Measurements from ENCODE around the gene GMDS. TPM values are rescaled to one million over a fixed set of nuclear protein-coding genes. Genes with fewer than 3 reads are reported as not detected.

Gene GMDS
- total RNA-seq, 2 experiments from 2014 or later = 13.9 to 16.4 TPM

- intact Hi-C loops (cut with DNase I, micrococcal nuclease) = loop anchor here (5.0 to 10.0 kb wide), 3 partner anchors 436 to 846 kb away; no protein-coding TSS in a partner anchor
- Mint-ChIP-seq H3K27ac (no peak overlapping the region), H3K27me3 (peaks cover 82% of the 10 kb centered on the region), H3K9me3 (no peaks in the 10 kb centered on the region), H3K4me3 (no peak overlapping the region), H3K4me1 (ENCODE audit: low read depth) (peaks cover 13% of the 10 kb centered on the region), H3K36me3 (ENCODE audit: low read depth) (no peaks in the 10 kb centered on the region)
- no peak for TF ChIP-seq CTCF (IDR thresholded peaks at IDR 0.05)
- H3K27me3 ChIP-seq (ENCODE audit: control insufficient read depth in 1 of 2, insufficient read depth in 2 of 2, low read length in 2 of 2) = peaks cover 60 to 77% of the 10 kb centered on the region in 2 experiments
- no peaks in the 10 kb centered on the region for H3K36me3 ChIP-seq (ENCODE audit: insufficient read depth, low read length)
- ChIA-PET CTCF (interaction anchor here (1.0 to 1.9 kb wide), 2 partner anchors 1033 to 1100 kb away, joined by 3 to 4 read pairs; no protein-coding TSS in a partner anchor), POLR2A (no interaction called here)
- peaks cover 0 to 9% of the 10 kb centered on the region in 2 experiments for H3K9me3 ChIP-seq (ENCODE audit: control insufficient read depth in 1 of 2, insufficient read depth in 1 of 2, low read length in 2 of 2)
- H3K4me1 ChIP-seq (ENCODE audit: insufficient read depth, low read length) = peaks cover 24% of the 10 kb centered on the region
- no peak overlapping the region for H3K4me3 ChIP-seq (ENCODE audit: low read length)
- ATAC-seq (ENCODE audit: poor library complexity) (no peak), DNase-seq (no peak)
- H3K27ac ChIP-seq (ENCODE audit: low read depth in 1 of 2, low read length in 2 of 2) = no peak overlapping the region
Observed at GRCh38 chr6:1601158-1602048, 644.0 kb downstream of the GMDS start.

GRCh38 chr6:1600764-1601157, 644.6 kb downstream of the GMDS start:
- Mint-ChIP-seq H3K9me3 (no peaks in the 10 kb centered on the region), H3K27ac (no peak overlapping the region), H3K27me3 (peaks cover 82% of the 10 kb centered on the region), H3K36me3 (ENCODE audit: low read depth) (no peaks in the 10 kb centered on the region), H3K4me3 (no peak overlapping the region), H3K4me1 (ENCODE audit: low read depth) (peaks cover 10% of the 10 kb centered on the region)
- Histone ChIP-seq H3K4me1 (ENCODE audit: insufficient read depth, low read length) (peaks cover 24% of the 10 kb centered on the region), H3K9me3 (ENCODE audit: control insufficient read depth in 1 of 2, insufficient read depth in 1 of 2, low read length in 2 of 2) (peaks cover 0 to 7% of the 10 kb centered on the region in 2 experiments), H3K27me3 (ENCODE audit: control insufficient read depth in 1 of 2, insufficient read depth in 2 of 2, low read length in 2 of 2) (peaks cover 57 to 75% of the 10 kb centered on the region in 2 experiments), H3K4me3 (ENCODE audit: low read length) (no peak overlapping the region), H3K36me3 (ENCODE audit: insufficient read depth, low read length) (no peaks in the 10 kb centered on the region), H3K27ac (ENCODE audit: low read depth in 1 of 2, low read length in 2 of 2) (no peak overlapping the region)
- DNase-seq (no peak), ATAC-seq (ENCODE audit: poor library complexity) (no peak)
- ChIA-PET CTCF (interaction anchor here (1.0 to 1.9 kb wide), 2 partner anchors 1034 to 1101 kb away, joined by 3 to 4 read pairs; no protein-coding TSS in a partner anchor), POLR2A (no interaction called here)
- no peak for TF ChIP-seq CTCF (IDR thresholded peaks at IDR 0.05)
- intact Hi-C loops (cut with DNase I, micrococcal nuclease) = loop anchor here (5.0 to 10.0 kb wide), 3 partner anchors 437 to 847 kb away; no protein-coding TSS in a partner anchor

- peaks cover 56 to 75% of the 10 kb centered on the region in 2 experiments for H3K27me3 ChIP-seq (ENCODE audit: control insufficient read depth in 1 of 2, insufficient read depth in 2 of 2, low read length in 2 of 2)
- peaks cover 20% of the 10 kb centered on the region for H3K4me1 ChIP-seq (ENCODE audit: insufficient read depth, low read length)
- CTCF ChIA-PET = interaction anchor here (0.7 to 1.9 kb wide), 4 partner anchors 595 to 1111 kb away, joined by 3 to 4 read pairs (median 3); no protein-coding TSS in a partner anchor
- Mint-ChIP-seq H3K4me1 (ENCODE audit: low read depth) (peaks cover 5% of the 10 kb centered on the region), H3K27me3 (peaks cover 78% of the 10 kb centered on the region), H3K27ac (no peak overlapping the region), H3K36me3 (ENCODE audit: low read depth) (no peaks in the 10 kb centered on the region), H3K9me3 (no peaks in the 10 kb centered on the region), H3K4me3 (no peak overlapping the region)
- H3K27ac ChIP-seq (ENCODE audit: low read depth in 1 of 2, low read length in 2 of 2) = no peak overlapping the region
- POLR2A ChIA-PET = interaction anchor here (1.1 kb wide), 1 partner anchor 508 kb away, joined by 3 read pairs; no protein-coding TSS in a partner anchor
- ATAC-seq (ENCODE audit: poor library complexity) = no peak
- H3K36me3 ChIP-seq (ENCODE audit: insufficient read depth, low read length) = no peaks in the 10 kb centered on the region
- no peak for DNase-seq
- no peak for TF ChIP-seq CTCF (IDR thresholded peaks at IDR 0.05)
- no peak overlapping the region for H3K4me3 ChIP-seq (ENCODE audit: low read length)
- intact Hi-C loops (cut with DNase I, micrococcal nuclease) = loop anchor here (5.0 to 10.0 kb wide), 3 partner anchors 437 to 847 kb away; no protein-coding TSS in a partner anchor
- peaks cover 0 to 4% of the 10 kb centered on the region in 2 experiments for H3K9me3 ChIP-seq (ENCODE audit: control insufficient read depth in 1 of 2, insufficient read depth in 1 of 2, low read length in 2 of 2)
Observed at GRCh38 chr6:1600063-1600763, 645.2 kb downstream of the GMDS start.

Measured in CD4-positive, alpha-beta T cell (primary cell).